Activated T-cell treated with anti-CD3 and anti-CD28 coated beads, Interleukin-2, amount 50 U/mL, for 4 hours (primary cell): ENCODE measurements around the gene MAST1. TPM values are rescaled to one million over a fixed set of nuclear protein-coding genes. Genes with fewer than 3 reads are reported as not detected.
"Not testable (repeated sequence)": the region's sequence is repeated elsewhere in the genome, so short reads cannot be mapped to it uniquely, and the experiment has no call there.

Experiments used
- ATAC-seq, 2 donors: fragments of 200-7000 bp; cut with Tn5 transposase; one replicate each; pipeline ENCODE4 v1.10.0; 2021
- DNase-seq: peaks from one replicate; pipeline ENCODE4 v3.0.0-alpha.2; 2020
- H3K27me3 Mint-ChIP-seq: one replicate; pipeline ENCODE4 v1.8.0; 2021; ENCODE audit warnings: low read depth, mixed read lengths
- H3K36me3 Mint-ChIP-seq: one replicate; pipeline ENCODE4 v1.8.0; 2022; ENCODE audit warnings: mixed read lengths; ENCODE audit not compliant: insufficient read depth
- H3K4me1 Mint-ChIP-seq: one replicate; pipeline ENCODE4 v1.8.0; 2021; ENCODE audit warnings: low read depth, mixed read lengths
- H3K4me3 Mint-ChIP-seq: one replicate; pipeline ENCODE4 v1.8.0; 2021; ENCODE audit warnings: mild to moderate bottlenecking, moderate library complexity, mixed read lengths
- H3K9me3 Mint-ChIP-seq: one replicate; pipeline ENCODE4 v1.8.0; 2021; ENCODE audit warnings: mixed read lengths
- total RNA-seq, 3 donors: library from RNA; stranded (reverse); gene quantifications; one replicate each; pipeline ENCODE4 v1.2.1, GENCODE V29; 2021

Gene MAST1
- total RNA-seq, 3 donors from 2014 or later: 0.37 to 1.0 (median 0.38) TPM

GRCh38 chr19:12884926-12885748, 46.8 kb downstream of the MAST1 start:
- H3K4me3 Mint-ChIP-seq: peak overlapping the region; percentile 83
- DNase-seq (peak; percentile 84), ATAC-seq (peak; percentile 72 to 75)
- no peaks in the 10 kb centered on the region for H3K9me3 Mint-ChIP-seq
- H3K27me3 Mint-ChIP-seq: no peaks in the 10 kb centered on the region
- H3K4me1 Mint-ChIP-seq: peaks cover 19% of the 10 kb centered on the region
- H3K36me3 Mint-ChIP-seq: no peaks in the 10 kb centered on the region

GRCh38 chr19:12885749-12886650, 47.7 kb downstream of the MAST1 start:
- DNase-seq: no peak
- H3K4me3 Mint-ChIP-seq: peak overlapping the region; percentile 58
- H3K4me1 Mint-ChIP-seq: peaks cover 20% of the 10 kb centered on the region
- H3K36me3 Mint-ChIP-seq: peaks cover under 1% of the 10 kb centered on the region
- no peaks in the 10 kb centered on the region for H3K27me3 Mint-ChIP-seq
- ATAC-seq: no peak
- H3K9me3 Mint-ChIP-seq: no peaks in the 10 kb centered on the region

GRCh38 chr19:12886651-12886968, 48.3 kb downstream of the MAST1 start:
- DNase-seq (no peak), ATAC-seq (no peak)
- H3K4me3 Mint-ChIP-seq: peak overlapping the region; percentile 58
- no peaks in the 10 kb centered on the region for H3K27me3 Mint-ChIP-seq
- peaks cover 3% of the 10 kb centered on the region for H3K36me3 Mint-ChIP-seq
- H3K4me1 Mint-ChIP-seq: peaks cover 21% of the 10 kb centered on the region
- no peaks in the 10 kb centered on the region for H3K9me3 Mint-ChIP-seq

- Mint-ChIP-seq H3K36me3 (peaks cover 4% of the 10 kb centered on the region), H3K27me3 (no peaks in the 10 kb centered on the region)
- ATAC-seq: no peak
Observed at GRCh38 chr19:12886969-12887747, 48.8 kb downstream of the MAST1 start, which contains the start of gene KLF1. Gene KLF1 (minus strand): TSS chr19:12887201. CDS start chr19:12887140, 61 bp downstream.

GRCh38 chr19:12888006-12888603, 49.8 kb downstream of the MAST1 start:
- H3K36me3 Mint-ChIP-seq: peaks cover 4% of the 10 kb centered on the region
- no peak overlapping the region for H3K4me3 Mint-ChIP-seq
- H3K9me3 Mint-ChIP-seq: no peaks in the 10 kb centered on the region
- H3K4me1 Mint-ChIP-seq: peaks cover 20% of the 10 kb centered on the region
- ATAC-seq: no peak
- no peak for DNase-seq
- no peaks in the 10 kb centered on the region for H3K27me3 Mint-ChIP-seq

More at GRCh38 chr19:12886969-12887747, 48.8 kb downstream of the MAST1 start, which contains the start of gene KLF1:
- peaks cover 20% of the 10 kb centered on the region for H3K4me1 Mint-ChIP-seq
- H3K4me3 Mint-ChIP-seq: peak within 1 kb of the TSS; percentile 58
- no peak for DNase-seq
- no peaks in the 10 kb centered on the region for H3K9me3 Mint-ChIP-seq

GRCh38 chr19:12890299-12890786, 52.0 kb downstream of the MAST1 start:
- Mint-ChIP-seq H3K4me3 (peak overlapping the region; percentile 99), H3K36me3 (peaks cover 21% of the 10 kb centered on the region), H3K4me1 (peaks cover 19% of the 10 kb centered on the region)
- not testable (repeated sequence) for H3K27me3 Mint-ChIP-seq, DNase-seq, H3K9me3 Mint-ChIP-seq, ATAC-seq

- no peaks in the 10 kb centered on the region for H3K9me3 Mint-ChIP-seq
- peaks cover 21% of the 10 kb centered on the region for H3K36me3 Mint-ChIP-seq
- peak within 1 kb of the TSS; percentile 99 for H3K4me3 Mint-ChIP-seq
- DNase-seq: peak; percentile 94
- ATAC-seq: peak; percentile 95 to 96
- H3K27me3 Mint-ChIP-seq: no peaks in the 10 kb centered on the region
- peaks cover 19% of the 10 kb centered on the region for H3K4me1 Mint-ChIP-seq
Observed at GRCh38 chr19:12890787-12891552, 52.7 kb downstream of the MAST1 start, which contains the start of gene GCDH. Gene GCDH (plus strand): TSS chr19:12891160. CDS start chr19:12891305, 145 bp downstream.

GRCh38 chr19:12891553-12892021, 53.3 kb downstream of the MAST1 start:
- peak overlapping the region; percentile 99 for H3K4me3 Mint-ChIP-seq
- DNase-seq (no peak), ATAC-seq (no peak)
- H3K9me3 Mint-ChIP-seq: no peaks in the 10 kb centered on the region
- no peaks in the 10 kb centered on the region for H3K27me3 Mint-ChIP-seq
- peaks cover 22% of the 10 kb centered on the region for H3K36me3 Mint-ChIP-seq
- peaks cover 17% of the 10 kb centered on the region for H3K4me1 Mint-ChIP-seq

GRCh38 chr19:12893582-12893981, 55.3 kb downstream of the MAST1 start:
- Mint-ChIP-seq H3K27me3 (no peaks in the 10 kb centered on the region), H3K9me3 (no peaks in the 10 kb centered on the region), H3K36me3 (peaks cover 29% of the 10 kb centered on the region), H3K4me1 (peaks cover 17% of the 10 kb centered on the region), H3K4me3 (peak overlapping the region; percentile 58)
- ATAC-seq (no peak), DNase-seq (no peak)

GRCh38 chr19:12896460-12896859, 58.1 kb downstream of the MAST1 start:
- H3K36me3 Mint-ChIP-seq: peaks cover 27% of the 10 kb centered on the region
- H3K4me3 Mint-ChIP-seq: no peak overlapping the region
- no peak for DNase-seq
- H3K27me3 Mint-ChIP-seq: no peaks in the 10 kb centered on the region
- peaks cover 6% of the 10 kb centered on the region for H3K4me1 Mint-ChIP-seq
- H3K9me3 Mint-ChIP-seq: no peaks in the 10 kb centered on the region
- ATAC-seq: no peak

- Mint-ChIP-seq H3K27me3 (no peaks in the 10 kb centered on the region), H3K4me3 (no peak overlapping the region), H3K36me3 (peaks cover 10% of the 10 kb centered on the region), H3K9me3 (no peaks in the 10 kb centered on the region), H3K4me1 (no peaks in the 10 kb centered on the region)
- ATAC-seq (peak; percentile 57 to 80), DNase-seq (no peak)
Observed at GRCh38 chr19:12899891-12900518, 61.7 kb downstream of the MAST1 start.

- Mint-ChIP-seq H3K4me1 (no peaks in the 10 kb centered on the region), H3K4me3 (no peak overlapping the region), H3K36me3 (peaks cover 4% of the 10 kb centered on the region), H3K9me3 (no peaks in the 10 kb centered on the region), H3K27me3 (no peaks in the 10 kb centered on the region)
- ATAC-seq (no peak), DNase-seq (no peak)
Observed at GRCh38 chr19:12907166-12907565, 68.9 kb downstream of the MAST1 start.
